NOMO-1 treated with dmso at 0.1 percent for 144 hours (cell line): Measurements from ENCODE around the gene SS18L1.

Experiments
- DNase-seq: peaks from one replicate; lab custom pipeline; 2025; ENCODE audit not compliant: unreplicated experiment; lab: John Stamatoyannopoulos, UW

The SS18L1 gene

GRCh38 chr20:62151835-62152364 lies 8.3 kb downstream of the SS18L1 start:
- DNase-seq: no peak

GRCh38 chr20:62155428-62156253 lies 12.1 kb downstream of the SS18L1 start:
- no peak for DNase-seq

- DNase-seq: no peak
Measured at GRCh38 chr20:62156254-62156556, 12.6 kb downstream of the SS18L1 start.

- no peak for DNase-seq
Measured at GRCh38 chr20:62156592-62157386, 13.2 kb downstream of the SS18L1 start.

GRCh38 chr20:62157387-62158087 lies 14.0 kb downstream of the SS18L1 start:
- no peak for DNase-seq

GRCh38 chr20:62158088-62158400 lies 14.5 kb downstream of the SS18L1 start:
- DNase-seq: no peak

GRCh38 chr20:62158541-62158940 lies 15.0 kb downstream of the SS18L1 start:
- no peak for DNase-seq

- DNase-seq: no peak
Measured at GRCh38 chr20:62159052-62159451, 15.5 kb downstream of the SS18L1 start.

- no peak for DNase-seq
Measured at GRCh38 chr20:62159839-62160238, 16.3 kb downstream of the SS18L1 start.

GRCh38 chr20:62160253-62160652 lies 16.7 kb downstream of the SS18L1 start:
- no peak for DNase-seq

GRCh38 chr20:62160876-62161275 lies 17.3 kb downstream of the SS18L1 start:
- DNase-seq: no peak

GRCh38 chr20:62161347-62161746 lies 17.8 kb downstream of the SS18L1 start:
- DNase-seq: no peak

GRCh38 chr20:62162765-62163484 lies 19.4 kb downstream of the SS18L1 start:
- no peak for DNase-seq

GRCh38 chr20:62163485-62163865 lies 19.9 kb downstream of the SS18L1 start:
- DNase-seq: no peak

GRCh38 chr20:62163986-62164762 lies 20.6 kb downstream of the SS18L1 start:
- DNase-seq: no peak

GRCh38 chr20:62164879-62165761 lies 21.6 kb downstream of the SS18L1 start:
- DNase-seq: no peak

- no peak for DNase-seq
Measured at GRCh38 chr20:62165762-62166399, 22.3 kb downstream of the SS18L1 start.

GRCh38 chr20:62167474-62167873 lies 23.9 kb downstream of the SS18L1 start:
- DNase-seq: no peak

GRCh38 chr20:62168061-62168460 lies 24.5 kb downstream of the SS18L1 start:
- no peak for DNase-seq
